ENCODE data around the gene SAMD10.

Gene SAMD10

DNA sequence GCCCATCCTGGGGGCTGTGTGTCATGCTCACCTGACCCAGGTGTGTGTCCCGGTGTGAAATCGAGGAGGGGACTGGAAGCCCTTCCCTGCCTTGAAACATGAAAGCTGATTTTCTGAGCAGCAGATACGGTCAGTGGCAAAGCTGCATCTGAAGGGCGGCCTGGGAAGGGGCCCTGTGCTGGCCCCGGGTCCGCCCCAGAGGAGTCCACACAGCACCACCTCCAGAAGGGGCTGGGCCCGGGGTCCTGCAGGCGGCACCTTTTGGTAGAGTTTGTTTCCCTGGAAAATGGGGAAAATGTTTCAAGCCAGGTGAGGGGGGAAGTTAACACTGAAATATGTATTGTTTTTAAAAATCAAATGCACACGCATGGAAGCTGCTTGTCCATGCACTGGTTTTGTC, 44.0 kb downstream of the SAMD10 start:
- TF ChIP-seq ZNF530 (tag by site-specific recombination; IDR thresholded peaks at IDR 0.05; ENCODE audit: low read depth): no peak
- TF ChIP-seq PRDM10 (tag by site-specific recombination; IDR thresholded peaks at IDR 0.05): no peak
- TF ChIP-seq ZBTB17 (tag by site-specific recombination; IDR thresholded peaks at IDR 0.05): no peak
- no peak for TF ChIP-seq ZNF560 (tag by site-specific recombination; IDR thresholded peaks at IDR 0.05; ENCODE audit: borderline replicate concordance)
- TF ChIP-seq SETDB1 (IDR thresholded peaks at IDR 0.05; ENCODE audit: insufficient read length, low read length): no peak
- TF ChIP-seq, protein P1, sequence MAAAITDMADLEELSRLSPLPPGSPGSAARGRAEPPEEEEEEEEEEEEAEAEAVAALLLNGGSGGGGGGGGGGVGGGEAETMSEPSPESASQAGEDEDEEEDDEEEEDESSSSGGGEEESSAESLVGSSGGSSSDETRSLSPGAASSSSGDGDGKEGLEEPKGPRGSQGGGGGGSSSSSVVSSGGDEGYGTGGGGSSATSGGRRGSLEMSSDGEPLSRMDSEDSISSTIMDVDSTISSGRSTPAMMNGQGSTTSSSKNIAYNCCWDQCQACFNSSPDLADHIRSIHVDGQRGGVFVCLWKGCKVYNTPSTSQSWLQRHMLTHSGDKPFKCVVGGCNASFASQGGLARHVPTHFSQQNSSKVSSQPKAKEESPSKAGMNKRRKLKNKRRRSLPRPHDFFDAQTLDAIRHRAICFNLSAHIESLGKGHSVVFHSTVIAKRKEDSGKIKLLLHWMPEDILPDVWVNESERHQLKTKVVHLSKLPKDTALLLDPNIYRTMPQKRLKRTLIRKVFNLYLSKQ (tag by site-specific recombination; IDR thresholded peaks at IDR 0.05; ENCODE audit: borderline replicate concordance): no peak
- TF ChIP-seq ZNF548 (tag by site-specific recombination; IDR thresholded peaks at IDR 0.05): no peak
- TF ChIP-seq, protein P2, sequence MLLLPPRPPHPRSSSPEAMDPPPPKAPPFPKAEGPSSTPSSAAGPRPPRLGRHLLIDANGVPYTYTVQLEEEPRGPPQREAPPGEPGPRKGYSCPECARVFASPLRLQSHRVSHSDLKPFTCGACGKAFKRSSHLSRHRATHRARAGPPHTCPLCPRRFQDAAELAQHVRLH (tag by site-specific recombination; IDR thresholded peaks at IDR 0.05): no peak
- TF ChIP-seq ZNF549 (tag by site-specific recombination; IDR thresholded peaks at IDR 0.05): no peak
- no peak for TF ChIP-seq ZNF658 (tag by site-specific recombination; IDR thresholded peaks at IDR 0.05)
- TF ChIP-seq BCL11A (tag by site-specific recombination; IDR thresholded peaks at IDR 0.05; ENCODE audit: low read depth): no peak
- no peak for TF ChIP-seq MZF1 (tag by site-specific recombination; IDR thresholded peaks at IDR 0.05; ENCODE audit: borderline replicate concordance)
- POLR2A ChIA-PET: no interaction called here
- H3K36me3 ChIP-seq (ENCODE audit: control insufficient read depth in 2 of 2, insufficient read depth in 1 of 2, low read length in 2 of 2): peaks cover 6 to 78% of the 10 kb centered on the region in 2 experiments; a peak in 2 of 3 replicates
- H3K9me3 ChIP-seq (ENCODE audit: control insufficient read depth, insufficient read depth, low read depth, low read length): no peaks in the 10 kb centered on the region
- no peak overlapping the region for H3K27ac ChIP-seq (ENCODE audit: extremely low read depth, low read depth, low read length)
- no peaks in the 10 kb centered on the region; the same call in 1 of the 2 replicates for H3K4me1 ChIP-seq (ENCODE audit: control insufficient read depth, insufficient read depth, low read length)
- no peak overlapping the region for H3K4me3 ChIP-seq (ENCODE audit: low read depth, low read length)
- CTCF ChIA-PET: interaction anchor here (1.0 kb wide), 1 partner anchor 9 kb away, joined by 4 read pairs; no protein-coding TSS in a partner anchor

GRCh38 chr20:63934271-63935068, 45.0 kb downstream of the SAMD10 start:
- no peak overlapping the region for H3K27ac ChIP-seq (ENCODE audit: extremely low read depth, low read depth, low read length)
- peaks cover 6 to 80% of the 10 kb centered on the region in 2 experiments; a peak in 2 of 3 replicates for H3K36me3 ChIP-seq (ENCODE audit: control insufficient read depth in 2 of 2, insufficient read depth in 1 of 2, low read length in 2 of 2)
- no peaks in the 10 kb centered on the region; the same call in 1 of the 2 replicates for H3K4me1 ChIP-seq (ENCODE audit: control insufficient read depth, insufficient read depth, low read length)
- no peaks in the 10 kb centered on the region for H3K9me3 ChIP-seq (ENCODE audit: control insufficient read depth, insufficient read depth, low read depth, low read length)
- TF ChIP-seq ZNF223 (tag by site-specific recombination; IDR thresholded peaks at IDR 0.05) (0 out of 2 replicates have a peak, but pooled peaks have one; percentile 26), WT1 (tag by site-specific recombination; IDR thresholded peaks at IDR 0.05) (no peak), ZNF121 (tag by site-specific recombination; IDR thresholded peaks at IDR 0.05) (0 out of 2 replicates have a peak, but pooled peaks have one; percentile 30)
- CTCF ChIA-PET: interaction anchor here (1.0 kb wide), 1 partner anchor 8 kb away, joined by 4 read pairs; no protein-coding TSS in a partner anchor
- H3K4me3 ChIP-seq (ENCODE audit: low read depth, low read length): no peak overlapping the region
- POLR2A ChIA-PET: interaction anchor here (0.9 kb wide), 1 partner anchor 11 kb away, joined by 3 read pairs; no protein-coding TSS in a partner anchor
